Immature natural killer cell (primary cell): ENCODE results near the gene DFFB. TPM values are rescaled to one million over a fixed set of nuclear protein-coding genes. Genes with fewer than 3 reads are reported as not detected.

ENCODE experiments used
- DNase-seq, 3 donors: peaks; one replicate each; pipeline ENCODE4 v3.0.0; 2022; ENCODE audit warnings: mixed read lengths in 1 of 3
- H3K27ac Mint-ChIP-seq, 6 donors: one replicate each; pipeline ENCODE4 v1.8.0; 2020; ENCODE audit warnings: mixed read lengths in 6 of 6, mild to moderate bottlenecking in 5 of 6, inconsistent platforms in 4 of 6, moderate library complexity in 3 of 6
- H3K27me3 Mint-ChIP-seq, 3 donors: one replicate each; pipeline ENCODE4 v1.8.0; 2020 to 2021; ENCODE audit warnings: low read depth in 3 of 3, mild to moderate bottlenecking in 3 of 3, mixed read lengths in 3 of 3, moderate library complexity in 3 of 3, inconsistent platforms in 1 of 3
- H3K36me3 Mint-ChIP-seq, 3 donors: one replicate each; pipeline ENCODE4 v1.8.0; 2020; ENCODE audit warnings: mixed read lengths in 3 of 3, inconsistent platforms in 2 of 3, mild to moderate bottlenecking in 2 of 3
- H3K4me1 Mint-ChIP-seq, 2 donors: one replicate each; pipeline ENCODE4 v1.8.0; 2020; ENCODE audit warnings: inconsistent platforms in 2 of 2, mild to moderate bottlenecking in 2 of 2, mixed read lengths in 2 of 2, moderate library complexity in 1 of 2
- H3K4me3 Mint-ChIP-seq, 5 donors: one replicate each; pipeline ENCODE4 v1.8.0; 2020; ENCODE audit warnings: mild to moderate bottlenecking in 5 of 5, mixed read lengths in 5 of 5, inconsistent platforms in 3 of 5, moderate library complexity in 3 of 5
- H3K9me3 Mint-ChIP-seq, 6 donors: one replicate each; pipeline ENCODE4 v1.8.0; 2020; ENCODE audit warnings: mild to moderate bottlenecking in 6 of 6, mixed read lengths in 6 of 6, inconsistent platforms in 4 of 6, moderate library complexity in 3 of 6
- polyA plus RNA-seq, 3 donors: library from polyadenylated mRNA; unstranded; fragments of 300-500 nt; fragmentation: Illumina TruSeq; gene quantifications; one replicate each; pipeline ENCODE4 v1.2.3, GENCODE V29; 2021

Gene DFFB
- polyA plus RNA-seq, 3 donors from 2014 or later: 8.3 to 25.6 (median 11.9) TPM

DNA sequence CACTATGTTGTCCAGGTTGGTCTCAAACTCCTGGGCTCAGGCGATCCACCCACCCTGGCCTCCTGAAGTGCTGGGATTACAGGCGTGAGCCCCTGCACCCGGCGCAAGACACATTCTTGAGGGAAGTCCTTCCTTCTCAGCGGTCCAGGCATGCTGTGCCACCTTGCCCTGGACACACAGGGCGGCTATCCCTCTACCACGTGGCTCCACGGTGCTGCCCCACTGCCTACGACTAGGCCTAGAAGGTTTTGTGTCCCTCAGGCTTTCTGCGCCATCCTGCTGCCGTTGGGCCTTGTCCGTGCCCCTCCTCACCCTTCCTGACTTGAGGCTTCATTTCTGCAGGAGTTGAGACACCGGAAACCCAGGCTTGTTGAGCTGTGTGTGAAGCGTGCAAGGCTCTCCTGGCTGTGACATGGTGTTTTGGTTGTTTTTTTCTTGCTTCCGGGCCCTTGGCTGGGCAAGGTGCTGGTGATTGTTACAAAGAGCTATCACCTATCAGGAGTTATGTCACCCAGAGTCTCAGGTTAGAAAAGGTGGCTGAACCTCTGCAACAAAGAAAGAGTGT, 28.9 kb downstream of the DFFB start:
- no peak for DNase-seq
- Mint-ChIP-seq H3K27ac (peak overlapping the region in 5 of 6 donors; percentile 62 to 96 (median 69)), H3K4me1 (peaks cover 41 to 71% of the 10 kb centered on the region in 2 donors), H3K4me3 (peak overlapping the region in 2 of 5 donors; percentile 23 to 35), H3K36me3 (peaks cover 22 to 34% (median 23%) of the 10 kb centered on the region in 3 donors), H3K27me3 (peaks cover 9 to 24% (median 14%) of the 10 kb centered on the region in 3 donors), H3K9me3 (no peaks in the 10 kb centered on the region)

DNA sequence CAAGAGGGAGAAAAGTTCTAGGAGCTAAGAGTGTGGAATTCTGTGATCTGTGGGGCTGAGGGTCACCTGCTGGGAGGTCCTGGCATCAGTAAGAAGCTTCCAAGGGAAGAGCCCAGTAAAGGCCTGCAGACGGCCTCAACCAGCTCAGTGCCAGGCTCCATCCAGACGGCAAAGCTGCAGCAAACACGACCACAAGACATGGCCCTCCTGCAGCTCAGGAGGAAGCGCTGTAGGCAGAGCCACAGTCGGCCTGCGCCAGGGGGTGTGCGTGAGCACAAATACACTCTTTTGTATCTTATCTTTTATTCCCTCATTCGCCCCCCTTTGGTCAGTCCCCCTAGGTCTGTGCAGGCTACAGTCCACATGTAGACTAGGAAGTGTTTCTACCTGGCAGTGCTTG, 29.4 kb downstream of the DFFB start:
- DNase-seq: no peak
- H3K9me3 Mint-ChIP-seq: no peaks in the 10 kb centered on the region
- H3K4me1 Mint-ChIP-seq: peaks cover 45 to 73% of the 10 kb centered on the region in 2 donors
- peak overlapping the region in 1 of 5 donors; percentile 35 for H3K4me3 Mint-ChIP-seq
- H3K27me3 Mint-ChIP-seq: peaks cover 9 to 24% (median 14%) of the 10 kb centered on the region in 3 donors
- H3K36me3 Mint-ChIP-seq: peaks cover 22 to 34% (median 23%) of the 10 kb centered on the region in 3 donors
- peak overlapping the region; percentile 43 to 96 (median 69) for H3K27ac Mint-ChIP-seq

DNA sequence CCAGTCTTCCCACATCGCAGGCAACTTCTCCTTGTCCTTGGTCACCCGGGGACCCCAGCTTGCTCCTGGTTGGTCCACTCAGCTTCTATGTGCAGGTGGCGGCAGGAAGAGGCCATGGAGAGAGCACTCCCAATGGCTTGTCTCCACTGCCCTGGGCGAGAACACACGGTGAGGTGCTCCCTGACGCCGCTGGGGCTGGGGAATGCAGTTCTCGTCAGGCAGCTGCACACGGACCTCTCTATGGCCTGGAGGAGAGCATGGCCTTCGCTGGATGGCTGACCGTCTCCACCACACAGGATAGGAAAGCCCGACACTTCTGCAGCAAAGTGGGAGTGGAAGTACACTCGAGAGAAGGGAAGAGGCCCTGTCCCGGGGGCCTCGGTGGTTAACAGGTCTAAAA, 31.0 kb downstream of the DFFB start:
- H3K4me1 Mint-ChIP-seq: peaks cover 50 to 65% of the 10 kb centered on the region in 2 donors
- H3K27ac Mint-ChIP-seq: peak overlapping the region; percentile 74 to 99 (median 85)
- DNase-seq: no peak
- H3K9me3 Mint-ChIP-seq: no peaks in the 10 kb centered on the region
- peak overlapping the region in 2 of 5 donors; percentile 21 to 53 for H3K4me3 Mint-ChIP-seq
- H3K27me3 Mint-ChIP-seq: peaks cover 7 to 16% (median 10%) of the 10 kb centered on the region in 3 donors
- H3K36me3 Mint-ChIP-seq: peaks cover 21 to 33% (median 22%) of the 10 kb centered on the region in 3 donors

DNA sequence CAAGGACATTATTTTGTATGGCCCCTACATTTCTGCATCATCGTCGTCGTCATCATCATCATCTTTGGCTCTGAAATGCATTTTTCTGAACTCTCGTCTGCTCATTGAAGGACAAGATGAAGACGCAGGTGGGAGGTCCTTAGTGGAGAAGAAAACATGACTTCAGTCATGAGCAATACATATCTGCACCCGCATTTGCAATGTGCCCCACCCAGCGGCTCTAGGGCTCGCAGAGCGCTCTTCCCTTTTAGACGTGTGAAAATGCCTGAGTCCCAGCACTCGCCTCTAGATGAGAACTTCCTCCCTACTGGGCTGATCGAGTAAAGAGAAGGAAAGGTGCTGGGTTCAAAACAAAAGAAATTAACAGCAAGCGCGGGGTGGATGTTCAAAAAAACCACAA, 32.7 kb downstream of the DFFB start:
- no peaks in the 10 kb centered on the region for H3K9me3 Mint-ChIP-seq
- peaks cover 47 to 53% of the 10 kb centered on the region in 2 donors for H3K4me1 Mint-ChIP-seq
- H3K36me3 Mint-ChIP-seq: peaks cover 14 to 23% (median 18%) of the 10 kb centered on the region in 3 donors
- peak overlapping the region; percentile 65 to 87 (median 82) for H3K4me3 Mint-ChIP-seq
- peak overlapping the region; percentile 94 to 100 (median 99) for H3K27ac Mint-ChIP-seq
- H3K27me3 Mint-ChIP-seq: peaks cover 6 to 10% (median 6%) of the 10 kb centered on the region in 3 donors
- peak; percentile 56 to 64 (median 59) for DNase-seq

DNA sequence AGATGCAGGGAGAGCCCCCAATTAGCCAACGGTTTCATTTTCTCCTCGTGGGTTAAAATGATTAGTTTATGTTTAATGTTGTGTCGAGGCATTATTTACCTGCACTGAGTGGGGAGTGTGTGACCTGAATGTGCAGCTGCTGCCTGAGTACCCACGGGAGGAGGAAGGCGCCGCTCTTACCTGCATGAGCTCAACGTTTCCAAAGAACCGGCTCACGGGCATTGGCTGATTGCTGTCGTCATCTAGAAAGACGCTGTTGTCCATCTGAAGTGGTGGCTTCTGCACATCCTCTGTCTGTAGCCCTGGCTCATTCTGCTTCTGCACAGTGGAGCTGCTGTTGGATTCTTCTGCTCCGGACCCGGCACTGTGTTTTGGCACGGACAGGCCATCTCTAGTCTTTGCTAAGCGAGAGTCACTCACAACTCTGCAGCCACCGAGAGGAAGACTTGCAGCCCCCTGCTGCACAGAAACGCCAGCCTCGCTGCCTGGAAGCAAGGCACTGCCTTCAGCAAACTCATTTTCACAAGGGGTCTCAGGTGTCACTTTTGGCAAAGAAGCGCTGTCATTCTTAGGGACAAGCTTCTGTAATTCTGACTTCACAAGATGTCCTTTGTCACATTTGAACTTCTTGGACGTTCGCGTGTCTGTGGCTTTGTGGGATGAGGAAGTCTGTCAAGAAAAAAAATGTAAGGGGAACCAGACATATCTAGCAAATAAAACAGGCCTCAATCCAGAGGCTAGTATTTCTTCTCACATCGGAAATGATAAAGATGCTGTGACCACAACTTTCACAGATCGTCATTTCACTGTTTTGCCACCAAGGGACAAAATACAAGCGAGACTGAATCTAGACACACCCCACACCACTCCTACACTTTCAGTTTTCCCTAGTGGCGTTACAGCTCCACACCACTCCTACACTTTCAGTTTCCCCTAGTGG, 33.4 kb downstream of the DFFB start:
- Mint-ChIP-seq H3K4me1 (peaks cover 47 to 53% of the 10 kb centered on the region in 2 donors), H3K27ac (peak overlapping the region; percentile 94 to 100 (median 99)), H3K36me3 (peaks cover 13 to 21% (median 16%) of the 10 kb centered on the region in 3 donors), H3K4me3 (peak overlapping the region; percentile 65 to 87 (median 82)), H3K27me3 (peaks cover 6 to 10% (median 6%) of the 10 kb centered on the region in 3 donors), H3K9me3 (no peaks in the 10 kb centered on the region)
- peak; percentile 74 to 78 (median 77) for DNase-seq

DNA sequence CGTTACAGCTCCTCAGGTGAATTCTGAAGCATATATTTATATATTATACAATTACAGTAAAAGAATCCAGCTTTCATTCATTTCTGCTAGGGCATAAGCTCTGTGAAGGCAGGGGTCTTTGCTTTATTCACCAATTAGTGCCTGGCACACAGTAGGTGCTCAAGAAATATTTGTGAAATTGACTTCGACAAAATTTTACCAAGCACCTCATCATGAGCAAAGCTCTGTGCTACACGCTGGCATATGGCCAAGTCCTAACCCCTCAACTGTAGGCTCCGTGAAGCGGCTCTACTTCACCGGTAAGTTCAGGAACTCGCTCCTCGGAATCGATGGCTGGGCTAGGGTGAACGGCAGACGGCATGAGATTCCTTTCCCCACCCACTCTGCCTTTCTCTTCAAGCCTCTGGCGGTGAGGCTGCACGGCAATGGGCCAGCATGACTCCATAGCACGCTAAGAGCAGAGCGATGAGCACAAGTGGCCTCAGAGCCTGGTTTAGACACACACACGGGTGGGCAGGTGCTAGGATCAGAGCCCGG, 34.1 kb downstream of the DFFB start:
- Mint-ChIP-seq H3K27ac (peak overlapping the region; percentile 94 to 100 (median 99)), H3K9me3 (no peaks in the 10 kb centered on the region), H3K4me3 (peak overlapping the region in 4 of 5 donors; percentile 33 to 87 (median 84)), H3K4me1 (peaks cover 55 to 57% of the 10 kb centered on the region in 2 donors), H3K27me3 (peaks cover 6 to 10% (median 6%) of the 10 kb centered on the region in 3 donors), H3K36me3 (peaks cover 11 to 21% (median 15%) of the 10 kb centered on the region in 3 donors)
- DNase-seq: peak in 2 of 3 donors; percentile 11 to 20

DNA sequence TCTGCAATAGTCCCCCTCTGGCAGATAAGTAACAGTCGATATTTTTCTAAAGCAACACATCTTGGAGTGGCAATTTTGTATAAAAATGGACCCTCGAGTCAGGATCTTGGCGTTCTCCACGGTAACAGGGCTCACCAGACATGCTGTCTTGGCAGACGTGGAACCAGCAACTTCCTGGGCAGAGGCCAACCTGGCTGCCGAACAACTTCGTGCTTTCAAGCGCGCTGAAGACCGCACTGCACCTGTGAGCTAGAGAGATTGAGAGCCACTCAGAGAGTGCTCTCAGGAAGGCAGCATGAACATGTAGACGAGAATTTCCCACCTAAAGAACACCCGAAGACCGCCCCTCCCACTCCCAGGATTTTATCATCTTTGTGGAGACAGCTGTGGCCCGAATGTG, 35.5 kb downstream of the DFFB start:
- H3K4me1 Mint-ChIP-seq: peaks cover 63 to 68% of the 10 kb centered on the region in 2 donors
- H3K27ac Mint-ChIP-seq: peak overlapping the region; percentile 69 to 88 (median 78)
- no peak for DNase-seq
- peaks cover 13 to 25% (median 17%) of the 10 kb centered on the region in 3 donors for H3K36me3 Mint-ChIP-seq
- peaks cover under 1 to 5% (median 4%) of the 10 kb centered on the region in 6 donors for H3K9me3 Mint-ChIP-seq
- H3K27me3 Mint-ChIP-seq: peaks cover 6 to 14% (median 6%) of the 10 kb centered on the region in 3 donors
- peak overlapping the region in 1 of 5 donors; percentile 12 for H3K4me3 Mint-ChIP-seq

DNA sequence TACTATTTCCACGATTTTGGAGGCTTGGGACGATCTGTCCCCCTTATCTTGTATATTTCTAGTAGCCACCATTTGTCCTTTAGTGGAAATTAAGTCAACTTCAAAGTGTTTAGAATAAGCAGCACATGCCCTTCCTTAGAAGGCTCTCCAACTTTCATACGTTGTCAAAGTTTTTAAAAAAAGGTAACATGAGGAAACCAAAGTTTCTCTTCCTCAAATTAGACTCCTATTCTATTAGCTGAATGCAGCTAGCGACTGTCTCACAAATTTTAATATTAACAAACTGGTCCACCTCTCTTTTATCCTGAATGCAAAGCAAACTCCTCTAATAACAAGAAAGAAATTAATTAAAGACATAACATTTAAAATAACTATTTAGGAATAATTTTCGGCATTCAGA, 35.9 kb downstream of the DFFB start:
- peaks cover 6 to 16% (median 6%) of the 10 kb centered on the region in 3 donors for H3K27me3 Mint-ChIP-seq
- no peak overlapping the region for H3K4me3 Mint-ChIP-seq
- H3K36me3 Mint-ChIP-seq: peaks cover 13 to 20% (median 17%) of the 10 kb centered on the region in 3 donors
- peak overlapping the region; percentile 62 to 88 (median 72) for H3K27ac Mint-ChIP-seq
- no peak for DNase-seq
- H3K9me3 Mint-ChIP-seq: peaks cover 3 to 6% (median 5%) of the 10 kb centered on the region in 6 donors
- peaks cover 63 to 68% of the 10 kb centered on the region in 2 donors for H3K4me1 Mint-ChIP-seq

DNA sequence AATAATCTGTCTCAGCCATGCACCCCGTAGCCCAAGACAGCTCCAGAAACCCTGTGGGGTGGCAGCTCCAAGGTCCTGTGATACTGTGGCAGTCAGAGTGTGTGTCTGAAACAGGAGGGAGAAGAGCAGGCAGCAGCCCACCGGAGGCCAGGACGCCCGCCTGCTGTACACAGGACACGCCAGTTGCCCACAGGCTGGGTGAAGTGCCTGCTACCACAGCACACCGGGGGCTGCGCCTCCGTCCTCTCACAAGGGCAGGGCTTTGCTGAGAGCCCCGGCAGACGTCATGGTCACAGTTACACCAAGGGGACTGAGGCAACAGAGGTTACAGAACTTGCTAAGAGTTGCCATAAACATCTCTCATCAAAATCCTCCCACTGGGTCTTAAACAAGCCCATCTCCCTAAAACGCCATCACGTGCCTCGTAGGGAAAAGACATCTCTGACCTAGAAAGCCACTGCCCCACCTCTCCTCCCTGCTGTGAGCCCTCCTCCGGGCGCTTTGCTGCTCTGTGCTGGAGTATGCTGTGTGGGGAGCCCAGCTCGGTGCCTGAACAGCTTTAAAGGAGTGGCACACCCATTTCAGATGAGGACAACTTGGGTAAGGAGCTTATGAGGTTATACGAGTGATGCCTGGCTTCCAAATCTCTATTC, 37.5 kb downstream of the DFFB start:
- H3K9me3 Mint-ChIP-seq: peaks cover 3 to 8% (median 5%) of the 10 kb centered on the region in 6 donors
- H3K36me3 Mint-ChIP-seq: peaks cover 9 to 16% (median 14%) of the 10 kb centered on the region in 3 donors
- no peak for DNase-seq
- H3K4me3 Mint-ChIP-seq: no peak overlapping the region
- H3K27ac Mint-ChIP-seq: peak overlapping the region in 3 of 6 donors; percentile 16 to 28 (median 20)
- H3K27me3 Mint-ChIP-seq: peaks cover 4 to 17% (median 6%) of the 10 kb centered on the region in 3 donors
- H3K4me1 Mint-ChIP-seq: peaks cover 65 to 68% of the 10 kb centered on the region in 2 donors

DNA sequence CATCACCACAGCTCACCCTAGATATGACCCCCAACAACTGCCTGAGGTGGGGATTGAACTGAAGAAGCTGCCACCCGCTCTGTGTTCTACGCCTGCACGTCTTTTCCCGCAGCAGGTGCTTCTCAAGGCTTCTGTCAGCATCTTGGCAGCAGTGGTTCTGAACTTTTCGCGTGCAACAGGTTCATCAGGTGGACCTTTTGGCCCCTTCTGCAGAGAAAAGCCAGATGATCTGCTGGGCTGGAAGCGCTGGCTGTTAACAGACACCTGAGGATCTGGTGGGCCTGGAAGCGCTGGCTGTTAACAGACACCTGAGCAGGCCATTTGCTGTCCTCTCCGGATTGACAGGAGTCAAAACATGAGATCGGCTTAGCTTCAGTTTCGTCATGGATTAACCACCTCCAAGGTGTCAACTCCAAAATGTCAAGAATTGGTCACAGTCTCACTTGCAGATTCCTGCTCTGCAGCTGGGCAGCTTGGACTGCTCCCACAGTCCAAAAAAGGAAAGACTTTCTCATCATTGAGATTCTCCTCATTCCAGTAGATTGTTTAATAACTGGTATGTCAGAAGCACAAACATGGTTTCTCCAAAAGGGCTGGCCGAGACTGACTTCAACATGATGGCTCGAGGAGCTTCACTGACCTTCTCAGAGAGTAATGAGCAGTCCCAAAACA, 38.1 kb downstream of the DFFB start:
- Mint-ChIP-seq H3K27me3 (peaks cover 9 to 18% (median 9%) of the 10 kb centered on the region in 3 donors), H3K9me3 (peaks cover 3 to 8% (median 5%) of the 10 kb centered on the region in 6 donors), H3K36me3 (peaks cover 4 to 11% (median 9%) of the 10 kb centered on the region in 3 donors), H3K4me1 (peaks cover 58 to 61% of the 10 kb centered on the region in 2 donors), H3K27ac (peak overlapping the region in 5 of 6 donors; percentile 9 to 63 (median 20)), H3K4me3 (no peak overlapping the region)
- no peak for DNase-seq

DNA sequence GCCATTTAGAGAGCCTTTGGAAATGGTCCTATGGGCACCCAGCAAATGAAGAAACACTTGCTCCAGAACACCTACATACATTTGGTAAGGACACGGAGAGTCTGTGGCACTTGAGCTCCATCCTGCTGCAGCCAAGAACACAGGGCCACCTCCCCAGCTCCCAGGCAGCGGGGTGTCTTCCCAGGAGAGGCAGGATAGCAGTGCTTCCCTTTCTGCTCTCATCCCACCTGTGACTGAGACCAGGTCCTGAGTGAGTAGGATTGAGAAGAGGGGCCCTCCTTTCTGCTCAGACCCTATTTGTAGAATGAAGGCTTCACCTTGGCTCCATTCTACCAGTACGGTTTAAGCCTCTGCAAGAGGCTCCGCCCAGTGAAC, 38.7 kb downstream of the DFFB start:
- peaks cover 4 to 9% (median 7%) of the 10 kb centered on the region in 3 donors for H3K36me3 Mint-ChIP-seq
- H3K4me1 Mint-ChIP-seq: peaks cover 54 to 56% of the 10 kb centered on the region in 2 donors
- peaks cover 3 to 8% (median 5%) of the 10 kb centered on the region in 6 donors for H3K9me3 Mint-ChIP-seq
- peak overlapping the region in 5 of 6 donors; percentile 9 to 84 (median 45) for H3K27ac Mint-ChIP-seq
- H3K4me3 Mint-ChIP-seq: peak overlapping the region in 1 of 5 donors; percentile 33
- H3K27me3 Mint-ChIP-seq: peaks cover 6 to 17% (median 9%) of the 10 kb centered on the region in 3 donors
- DNase-seq: no peak

DNA sequence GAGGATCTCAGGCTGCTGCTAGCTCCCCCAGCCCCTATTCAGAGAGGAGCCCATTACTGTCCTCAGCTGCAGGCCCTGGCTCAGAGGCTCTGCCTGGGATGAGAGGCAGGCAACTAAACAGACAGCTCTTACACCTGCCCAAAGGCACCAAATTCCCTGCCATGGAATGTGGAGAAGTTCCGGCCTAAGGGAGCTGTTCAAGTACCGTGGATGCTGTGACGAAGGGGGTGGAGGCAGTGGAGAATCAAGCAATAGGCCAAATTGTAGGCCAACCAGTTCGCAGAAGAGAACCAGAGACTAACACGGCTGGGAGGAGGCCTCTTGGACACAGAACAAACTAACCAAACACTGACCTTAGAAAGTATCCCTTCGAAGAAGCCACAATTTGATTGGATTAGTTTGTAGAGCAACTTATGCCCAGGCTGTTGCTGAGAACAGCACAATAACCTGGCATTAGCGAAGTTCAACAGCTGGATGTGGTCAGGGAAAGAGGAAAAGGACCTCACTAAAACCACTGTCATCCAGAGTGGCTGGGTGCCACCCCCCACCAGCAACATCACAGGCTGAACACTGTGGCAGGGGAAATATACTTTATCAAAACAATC, 39.2 kb downstream of the DFFB start:
- peak overlapping the region in 2 of 5 donors; percentile 21 to 33 for H3K4me3 Mint-ChIP-seq
- DNase-seq: no peak
- H3K27ac Mint-ChIP-seq: peak overlapping the region in 5 of 6 donors; percentile 20 to 84 (median 51)
- peaks cover 5 to 15% (median 9%) of the 10 kb centered on the region in 3 donors for H3K27me3 Mint-ChIP-seq
- peaks cover 4 to 9% (median 7%) of the 10 kb centered on the region in 3 donors for H3K36me3 Mint-ChIP-seq
- peaks cover 51 to 53% of the 10 kb centered on the region in 2 donors for H3K4me1 Mint-ChIP-seq
- H3K9me3 Mint-ChIP-seq: peaks cover 3 to 8% (median 5%) of the 10 kb centered on the region in 6 donors
